Hippocampal formation (tissue), 2 donors: ENCODE results near the gene SVIL.
A peak's percentile ranks its signal among the peaks of the same experiment; 100 is the strongest.

Experiments
- DNase-seq, 2 donors: peaks; one replicate each; lab custom pipeline; 2025; lab: John Stamatoyannopoulos, UW

SVIL gene

GRCh38 chr10:29411666-29412315, 223.0 kb downstream of the SVIL start:
- no peak for DNase-seq

- peak; percentile 70 to 73 for DNase-seq
These were observed 225.3 kb downstream of the SVIL start for GRCh38 chr10:29409241-29410054.

GRCh38 chr10:29408847-29409240, 225.9 kb downstream of the SVIL start:
- no peak for DNase-seq
